K562 (cell line): ENCODE results near the gene FAM171A2. TPM values are rescaled to one million over a fixed set of nuclear protein-coding genes. Genes with fewer than 3 reads are reported as not detected.

Experiments used
- BRCA1 ChIP-seq, 2 experiments: fragments of 450-650 bp in 1 of 2; sonication (generic) in 1 of 2; formaldehyde crosslinking in 1 of 2; IDR thresholded peaks; 2 replicates each; pipeline versions ENCODE4 v1.5.0 to v1.6.1; 2017 to 2020; ENCODE audit warnings: mild to moderate bottlenecking in 1 of 2, missing genetic modification reagents in 1 of 2
- CTCF ChIP-seq, 3 experiments: IDR thresholded peaks in 2 of 3; conservative IDR thresholded peaks in 1 of 3; 2 replicates each; pipeline ENCODE4 v1.5.1; 2011 to 2012; ENCODE audit warnings: low read length in 3 of 3, mild to moderate bottlenecking in 3 of 3, control low read depth in 2 of 3, improper control_type of control experiment in 1 of 3, inconsistent platforms in 1 of 3, low read depth in 1 of 3, mixed read lengths in 1 of 3, moderate library complexity in 1 of 3; ENCODE audit not compliant: insufficient read depth in 2 of 3
- GABPA ChIP-seq: fragments of 200-800 bp; sonication (Bioruptor generic); conservative IDR thresholded peaks from 2 replicates; pipeline ENCODE4 v1.6.1; 2016; ENCODE audit warnings: low read depth, missing genetic modification characterization, missing compliant biosample characterization
- HDAC1 ChIP-seq, 2 experiments: fragments of 450-650 bp; IDR thresholded peaks; 2 replicates each; pipeline ENCODE4 v1.6.1; 2016 to 2017; ENCODE audit warnings: inconsistent platforms in 1 of 2, mild to moderate bottlenecking in 1 of 2, moderate library complexity in 1 of 2
- RAD21 ChIP-seq, 2 experiments: fragments of 250-450 bp in 1 of 2; fragments of 450-650 bp in 1 of 2; sonication (Bioruptor Pico) in 1 of 2; formaldehyde crosslinking in 1 of 2; IDR thresholded peaks in 1 of 2; conservative IDR thresholded peaks in 1 of 2; 2 replicates each; pipeline versions ENCODE4 v1.4.0 to v1.8.0; 2020 to 2022; ENCODE audit warnings: mild to moderate bottlenecking in 2 of 2, moderate library complexity in 1 of 2
- RCOR1 ChIP-seq, 2 experiments: IDR thresholded peaks; 2 replicates each; pipeline ENCODE4 v1.6.1; 2012; ENCODE audit warnings: low read depth in 2 of 2, low read length in 2 of 2, borderline replicate concordance in 1 of 2, improper control_type of control experiment in 1 of 2
- SMARCA5 ChIP-seq: fragments of 450-650 bp; IDR thresholded peaks from 2 replicates; pipeline ENCODE4 v1.6.1; 2016
- STAG1 ChIP-seq: sonication (generic); formaldehyde crosslinking; IDR thresholded peaks from 2 replicates; pipeline ENCODE4 v1.5.0; 2020; ENCODE audit warnings: missing genetic modification reagents, borderline replicate concordance
- YY1 ChIP-seq, 3 experiments: IDR thresholded peaks; 2 replicates each; pipeline ENCODE4 v1.6.1; 2011; ENCODE audit warnings: low read length in 2 of 3, mild to moderate bottlenecking in 2 of 3, moderate library complexity in 2 of 3, borderline replicate concordance in 1 of 3, control low read depth in 1 of 3, low read depth in 1 of 3; ENCODE audit not compliant: insufficient read depth in 3 of 3, insufficient replicate concordance in 2 of 3, control insufficient read depth in 1 of 3, insufficient read length in 1 of 3; ENCODE audit errors: extremely low read depth in 1 of 3
- polyA plus RNA-seq, 8 experiments: library from polyadenylated mRNA; depleted of rRNA in 4 of 8; stranded (reverse) in 5 of 8; unstranded in 3 of 8; fragments of >200 nt; fragmentation: Nextera tagmentation in 2 of 8; fragmentation: Illumina TruSeq in 1 of 8; extraction: Ambion mirVana in 2 of 8; extraction: Trizol in 1 of 8; gene quantifications; 2 replicates each; pipeline versions ENCODE4 v1.2.1 to v1.2.3, GENCODE V29; 2011 to 2014; ENCODE audit warnings: inconsistent platforms in 1 of 8, missing spikeins in 1 of 8
- total RNA-seq, 7 experiments: library from RNA; depleted of rRNA in 6 of 7; stranded (reverse); fragments of >200 nt in 6 of 7; fragmentation: Illumina TruSeq in 2 of 7; extraction: Trizol in 2 of 7; gene quantifications; 2 replicates each; pipeline versions ENCODE4 v1.2.1 to v1.2.3, GENCODE V29; 2011 to 2021; ENCODE audit warnings: low replicate concordance in 1 of 7
- TF ChIP-seq, protein P1 (sequence below): sonication (generic); formaldehyde crosslinking; IDR thresholded peaks from 2 replicates; pipeline ENCODE4 v1.9.0; 2022; ENCODE audit warnings: mild to moderate bottlenecking, missing genetic modification reagents
- TF ChIP-seq, protein P2 (sequence below): fragments of 250-450 bp; sonication (Bioruptor Pico); IDR thresholded peaks from 2 replicates; pipeline ENCODE4 v1.4.0; 2020; ENCODE audit warnings: mild to moderate bottlenecking

FAM171A2 gene
- total and polyA plus RNA-seq, 9 of the 15 experiments (the other 6 are each of a cell fraction or from before 2014, with no cell fraction given): 0.10 to 10.2 (median 2.0) TPM; not detected in 1

DNA sequence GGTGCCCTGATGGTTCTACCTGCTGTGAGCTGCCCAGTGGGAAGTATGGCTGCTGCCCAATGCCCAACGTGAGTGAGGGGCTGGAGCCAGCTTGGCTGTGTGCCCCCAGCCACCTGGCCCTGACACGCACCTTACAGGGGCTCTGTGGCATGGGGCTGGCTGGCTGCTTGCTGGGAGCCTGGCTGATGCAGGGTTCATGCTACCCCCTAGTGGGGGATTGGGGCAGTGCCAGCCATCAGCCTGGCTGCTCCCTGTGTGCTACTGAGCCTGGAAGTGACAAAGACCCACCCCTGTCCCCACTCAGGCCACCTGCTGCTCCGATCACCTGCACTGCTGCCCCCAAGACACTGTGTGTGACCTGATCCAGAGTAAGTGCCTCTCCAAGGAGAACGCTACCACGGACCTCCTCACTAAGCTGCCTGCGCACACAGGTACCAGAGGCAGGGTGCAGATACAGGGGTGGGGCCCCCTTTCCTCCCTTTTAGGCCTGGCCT, 12.9 kb downstream of the FAM171A2 start (continued):
- TF ChIP-seq, protein P1, sequence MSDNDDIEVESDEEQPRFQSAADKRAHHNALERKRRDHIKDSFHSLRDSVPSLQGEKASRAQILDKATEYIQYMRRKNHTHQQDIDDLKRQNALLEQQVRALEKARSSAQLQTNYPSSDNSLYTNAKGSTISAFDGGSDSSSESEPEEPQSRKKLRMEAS (CRISPR knock-in tag): peak; percentile 32; the same call in 1 of the 2 replicates
- TF ChIP-seq SMARCA5 (0 out of 2 replicates have a peak, but pooled peaks have one; percentile 25), GABPA (tag) (no peak), YY1 (IDR thresholded peaks at IDR 0.05; ENCODE audit: borderline replicate concordance in 1 of 3, control insufficient read depth in 1 of 3, extremely low read depth in 1 of 3, insufficient read depth in 3 of 3, insufficient read length in 1 of 3, insufficient replicate concordance in 2 of 3, low read depth in 1 of 3, low read length in 2 of 3) (peak in 1 of 3 experiments; percentile 27), RAD21 (CRISPR knock-in tag; conservative IDR thresholded peaks at IDR 0.05 in 1 of 2, IDR thresholded peaks at IDR 0.05 in 1 of 2) (peak; percentile 48 to 75), STAG1 (CRISPR knock-in tag) (peak; percentile 83), HDAC1 (IDR thresholded peaks at IDR 0.05) (0 out of 4 replicates have a peak, but pooled peaks of 1 of the 2 experiments have one; percentile 17), RCOR1 (IDR thresholded peaks at IDR 0.05; ENCODE audit: borderline replicate concordance in 1 of 2, low read depth in 2 of 2, low read length in 2 of 2) (no peak), BRCA1 (IDR thresholded peaks at IDR 0.05) (no peak), BRCA1 (CRISPR knock-in tag; IDR thresholded peaks at IDR 0.05) (0 out of 2 replicates have a peak, but pooled peaks have one; percentile 91), CTCF (IDR thresholded peaks at IDR 0.05 in 2 of 3, conservative IDR thresholded peaks at IDR 0.05 in 1 of 3; ENCODE audit: insufficient read depth in 2 of 3, low read depth in 1 of 3, low read length in 3 of 3) (peak; percentile 82 to 87 (median 86))
- TF ChIP-seq, protein P2, sequence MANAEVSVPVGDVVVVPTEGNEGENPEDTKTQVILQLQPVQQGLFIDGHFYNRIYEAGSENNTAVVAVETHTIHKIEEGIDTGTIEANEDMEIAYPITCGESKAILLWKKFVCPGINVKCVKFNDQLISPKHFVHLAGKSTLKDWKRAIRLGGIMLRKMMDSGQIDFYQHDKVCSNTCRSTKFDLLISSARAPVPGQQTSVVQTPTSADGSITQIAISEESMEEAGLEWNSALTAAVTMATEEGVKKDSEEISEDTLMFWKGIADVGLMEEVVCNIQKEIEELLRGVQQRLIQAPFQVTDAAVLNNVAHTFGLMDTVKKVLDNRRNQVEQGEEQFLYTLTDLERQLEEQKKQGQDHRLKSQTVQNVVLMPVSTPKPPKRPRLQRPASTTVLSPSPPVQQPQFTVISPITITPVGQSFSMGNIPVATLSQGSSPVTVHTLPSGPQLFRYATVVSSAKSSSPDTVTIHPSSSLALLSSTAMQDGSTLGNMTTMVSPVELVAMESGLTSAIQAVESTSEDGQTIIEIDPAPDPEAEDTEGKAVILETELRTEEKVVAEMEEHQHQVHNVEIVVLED (CRISPR knock-in tag): no peak
